ENCODE data around the gene SPG11. TPM values are rescaled to one million over a fixed set of nuclear protein-coding genes. Genes with fewer than 3 reads are reported as not detected.

The SPG11 gene, protein sequence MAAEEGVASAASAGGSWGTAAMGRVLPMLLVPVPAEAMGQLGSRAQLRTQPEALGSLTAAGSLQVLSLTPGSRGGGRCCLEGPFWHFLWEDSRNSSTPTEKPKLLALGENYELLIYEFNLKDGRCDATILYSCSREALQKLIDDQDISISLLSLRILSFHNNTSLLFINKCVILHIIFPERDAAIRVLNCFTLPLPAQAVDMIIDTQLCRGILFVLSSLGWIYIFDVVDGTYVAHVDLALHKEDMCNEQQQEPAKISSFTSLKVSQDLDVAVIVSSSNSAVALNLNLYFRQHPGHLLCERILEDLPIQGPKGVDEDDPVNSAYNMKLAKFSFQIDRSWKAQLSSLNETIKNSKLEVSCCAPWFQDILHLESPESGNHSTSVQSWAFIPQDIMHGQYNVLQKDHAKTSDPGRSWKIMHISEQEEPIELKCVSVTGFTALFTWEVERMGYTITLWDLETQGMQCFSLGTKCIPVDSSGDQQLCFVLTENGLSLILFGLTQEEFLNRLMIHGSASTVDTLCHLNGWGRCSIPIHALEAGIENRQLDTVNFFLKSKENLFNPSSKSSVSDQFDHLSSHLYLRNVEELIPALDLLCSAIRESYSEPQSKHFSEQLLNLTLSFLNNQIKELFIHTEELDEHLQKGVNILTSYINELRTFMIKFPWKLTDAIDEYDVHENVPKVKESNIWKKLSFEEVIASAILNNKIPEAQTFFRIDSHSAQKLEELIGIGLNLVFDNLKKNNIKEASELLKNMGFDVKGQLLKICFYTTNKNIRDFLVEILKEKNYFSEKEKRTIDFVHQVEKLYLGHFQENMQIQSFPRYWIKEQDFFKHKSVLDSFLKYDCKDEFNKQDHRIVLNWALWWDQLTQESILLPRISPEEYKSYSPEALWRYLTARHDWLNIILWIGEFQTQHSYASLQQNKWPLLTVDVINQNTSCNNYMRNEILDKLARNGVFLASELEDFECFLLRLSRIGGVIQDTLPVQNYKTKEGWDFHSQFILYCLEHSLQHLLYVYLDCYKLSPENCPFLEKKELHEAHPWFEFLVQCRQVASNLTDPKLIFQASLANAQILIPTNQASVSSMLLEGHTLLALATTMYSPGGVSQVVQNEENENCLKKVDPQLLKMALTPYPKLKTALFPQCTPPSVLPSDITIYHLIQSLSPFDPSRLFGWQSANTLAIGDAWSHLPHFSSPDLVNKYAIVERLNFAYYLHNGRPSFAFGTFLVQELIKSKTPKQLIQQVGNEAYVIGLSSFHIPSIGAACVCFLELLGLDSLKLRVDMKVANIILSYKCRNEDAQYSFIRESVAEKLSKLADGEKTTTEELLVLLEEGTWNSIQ (N-terminal part only)
- 132 and 161 TPM in 2 replicates for total RNA-seq

DNA sequence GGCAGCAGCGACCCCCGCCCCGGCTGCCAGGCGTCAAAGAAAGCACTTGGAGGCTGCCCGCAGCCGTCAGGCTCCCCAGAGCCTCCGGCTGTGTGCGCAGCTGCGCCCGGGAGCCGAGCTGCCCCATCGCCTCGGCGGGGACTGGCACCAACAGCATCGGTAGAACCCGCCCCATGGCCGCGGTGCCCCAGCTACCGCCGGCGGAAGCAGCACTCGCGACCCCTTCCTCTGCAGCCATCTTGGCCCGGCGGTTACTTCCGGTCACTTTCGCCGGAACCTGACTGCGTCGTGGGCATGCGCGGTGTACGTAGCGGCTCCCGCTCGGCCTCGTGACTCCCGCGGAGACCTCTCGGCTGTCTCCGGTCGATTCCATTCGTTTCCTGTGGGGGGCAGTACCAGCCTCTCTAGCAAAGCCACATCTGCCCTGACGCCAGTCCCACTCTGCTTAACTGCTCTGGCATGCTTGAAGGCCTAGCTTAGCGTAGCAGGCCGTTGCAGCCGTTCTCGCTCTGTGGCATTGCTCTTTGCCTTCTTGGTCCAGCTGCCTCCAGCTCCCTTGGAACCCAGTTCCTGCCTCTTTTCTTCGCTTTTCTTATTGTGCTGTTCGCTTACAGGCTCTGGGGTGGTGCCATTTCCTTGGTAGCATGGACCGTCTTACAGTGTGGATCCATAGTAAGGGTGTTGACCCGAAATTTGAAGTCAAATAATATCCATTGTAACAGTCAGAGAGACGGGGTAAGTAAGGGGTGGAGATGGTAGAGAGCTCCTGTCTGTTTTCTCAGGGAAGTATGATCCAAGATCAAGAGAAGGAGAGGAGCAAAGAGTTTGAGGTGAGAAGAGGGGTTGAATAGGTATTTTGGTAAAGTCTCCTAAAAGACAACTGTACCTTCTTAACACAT lies at the start of gene SPG11:
Gene SPG11, minus strand, starts transcription at position 253 of the 899 bp plus-strand sequence. Its CDS starts 15 bp downstream, at position 238.
- H3K4me3 Mint-ChIP-seq = peak within 1 kb of the TSS; percentile 98
- ATAC-seq (ENCODE audit: low read depth) (peak; percentile 83), DNase-seq (peak; percentile 88)
- H3K36me3 Mint-ChIP-seq (ENCODE audit: low read depth) = peaks cover 20% of the 10 kb centered on the region
- TF ChIP-seq, protein P1, sequence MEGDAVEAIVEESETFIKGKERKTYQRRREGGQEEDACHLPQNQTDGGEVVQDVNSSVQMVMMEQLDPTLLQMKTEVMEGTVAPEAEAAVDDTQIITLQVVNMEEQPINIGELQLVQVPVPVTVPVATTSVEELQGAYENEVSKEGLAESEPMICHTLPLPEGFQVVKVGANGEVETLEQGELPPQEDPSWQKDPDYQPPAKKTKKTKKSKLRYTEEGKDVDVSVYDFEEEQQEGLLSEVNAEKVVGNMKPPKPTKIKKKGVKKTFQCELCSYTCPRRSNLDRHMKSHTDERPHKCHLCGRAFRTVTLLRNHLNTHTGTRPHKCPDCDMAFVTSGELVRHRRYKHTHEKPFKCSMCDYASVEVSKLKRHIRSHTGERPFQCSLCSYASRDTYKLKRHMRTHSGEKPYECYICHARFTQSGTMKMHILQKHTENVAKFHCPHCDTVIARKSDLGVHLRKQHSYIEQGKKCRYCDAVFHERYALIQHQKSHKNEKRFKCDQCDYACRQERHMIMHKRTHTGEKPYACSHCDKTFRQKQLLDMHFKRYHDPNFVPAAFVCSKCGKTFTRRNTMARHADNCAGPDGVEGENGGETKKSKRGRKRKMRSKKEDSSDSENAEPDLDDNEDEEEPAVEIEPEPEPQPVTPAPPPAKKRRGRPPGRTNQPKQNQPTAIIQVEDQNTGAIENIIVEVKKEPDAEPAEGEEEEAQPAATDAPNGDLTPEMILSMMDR (IDR thresholded peaks at IDR 0.05) = no peak
- intact Hi-C loops (cut with micrococcal nuclease) = loop anchor here (1.0 to 5.0 kb wide), 10 partner anchors 14 to 374 kb away; no protein-coding TSS in a partner anchor
- POLR2A ChIA-PET = interaction anchor here (0.6 to 10.4 kb wide), 28 partner anchors 7 to 918 kb away, joined by 3 to 1048 read pairs (median 4); partner anchors contain the start of genes B2M, EIF3J, ELL3 and PATL2
- H3K9me3 Mint-ChIP-seq = no peaks in the 10 kb centered on the region
- H3K4me1 Mint-ChIP-seq = peaks cover 58% of the 10 kb centered on the region
- peak within 1 kb of the TSS; percentile 99 for H3K27ac Mint-ChIP-seq
- no peaks in the 10 kb centered on the region for H3K27me3 Mint-ChIP-seq
- CTCF ChIA-PET = interaction anchor here (0.6 to 6.9 kb wide), 20 partner anchors 9 to 385 kb away, joined by 3 to 239 read pairs (median 5); partner anchors contain the start of genes B2M, PATL2 and TRIM69

DNA sequence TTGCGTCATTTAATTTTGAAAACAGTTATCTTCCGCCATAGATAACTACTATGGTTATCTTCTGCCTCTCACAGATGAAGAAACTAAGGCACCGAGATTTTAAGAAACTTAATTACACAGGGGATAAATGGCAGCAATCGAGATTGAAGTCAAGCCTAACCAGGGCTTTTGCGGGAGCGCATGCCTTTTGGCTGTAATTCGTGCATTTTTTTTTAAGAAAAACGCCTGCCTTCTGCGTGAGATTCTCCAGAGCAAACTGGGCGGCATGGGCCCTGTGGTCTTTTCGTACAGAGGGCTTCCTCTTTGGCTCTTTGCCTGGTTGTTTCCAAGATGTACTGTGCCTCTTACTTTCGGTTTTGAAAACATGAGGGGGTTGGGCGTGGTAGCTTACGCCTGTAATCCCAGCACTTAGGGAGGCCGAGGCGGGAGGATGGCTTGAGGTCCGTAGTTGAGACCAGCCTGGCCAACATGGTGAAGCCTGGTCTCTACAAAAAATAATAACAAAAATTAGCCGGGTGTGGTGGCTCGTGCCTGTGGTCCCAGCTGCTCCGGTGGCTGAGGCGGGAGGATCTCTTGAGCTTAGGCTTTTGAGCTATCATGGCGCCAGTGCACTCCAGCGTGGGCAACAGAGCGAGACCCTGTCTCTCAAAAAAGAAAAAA lies 49.0 kb upstream of the SPG11 start:
- intact Hi-C loops (cut with micrococcal nuclease) = loop anchor here (5.0 kb wide), 1 partner anchor 325 kb away; no protein-coding TSS in a partner anchor
- H3K36me3 Mint-ChIP-seq (ENCODE audit: low read depth) = peaks cover 78% of the 10 kb centered on the region
- no peak for DNase-seq
- no peaks in the 10 kb centered on the region for H3K27me3 Mint-ChIP-seq
- ChIA-PET CTCF (interaction anchor here (1.6 to 16.4 kb wide), 4 partner anchors 10 to 47 kb away, joined by 3 to 239 read pairs (median 130); partner anchors contain the start of genes SPG11 and TRIM69), POLR2A (interaction anchor here (0.6 to 24.4 kb wide), 15 partner anchors 16 to 175 kb away, joined by 3 to 2387 read pairs (median 19); partner anchors contain the start of genes EIF3J, SPG11 and TRIM69)
- H3K9me3 Mint-ChIP-seq = no peaks in the 10 kb centered on the region
- peak overlapping the region; percentile 99 for H3K4me3 Mint-ChIP-seq
- H3K4me1 Mint-ChIP-seq = peaks cover 62% of the 10 kb centered on the region
- peak overlapping the region; percentile 100 for H3K27ac Mint-ChIP-seq
- peak; percentile 21 for ATAC-seq (ENCODE audit: low read depth)
- TF ChIP-seq, protein P1 (IDR thresholded peaks at IDR 0.05) = no peak

DNA sequence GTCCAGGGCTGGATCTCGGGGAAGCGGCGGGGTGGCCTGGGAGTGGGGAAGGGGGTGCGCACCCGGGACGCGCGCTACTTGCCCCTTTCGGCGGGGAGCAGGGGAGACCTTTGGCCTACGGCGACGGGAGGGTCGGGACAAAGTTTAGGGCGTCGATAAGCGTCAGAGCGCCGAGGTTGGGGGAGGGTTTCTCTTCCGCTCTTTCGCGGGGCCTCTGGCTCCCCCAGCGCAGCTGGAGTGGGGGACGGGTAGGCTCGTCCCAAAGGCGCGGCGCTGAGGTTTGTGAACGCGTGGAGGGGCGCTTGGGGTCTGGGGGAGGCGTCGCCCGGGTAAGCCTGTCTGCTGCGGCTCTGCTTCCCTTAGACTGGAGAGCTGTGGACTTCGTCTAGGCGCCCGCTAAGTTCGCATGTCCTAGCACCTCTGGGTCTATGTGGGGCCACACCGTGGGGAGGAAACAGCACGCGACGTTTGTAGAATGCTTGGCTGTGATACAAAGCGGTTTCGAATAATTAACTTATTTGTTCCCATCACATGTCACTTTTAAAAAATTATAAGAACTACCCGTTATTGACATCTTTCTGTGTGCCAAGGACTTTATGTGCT lies 48.4 kb upstream of the SPG11 start:
- peak overlapping the region; percentile 99 for H3K4me3 Mint-ChIP-seq

More for the DNA sequence above, 48.4 kb upstream of the SPG11 start:
- H3K4me1 Mint-ChIP-seq = peaks cover 56% of the 10 kb centered on the region
- H3K27me3 Mint-ChIP-seq = no peaks in the 10 kb centered on the region
- H3K27ac Mint-ChIP-seq = peak overlapping the region; percentile 100
- intact Hi-C loops (cut with micrococcal nuclease) = loop anchor here (1.0 to 5.0 kb wide), 5 partner anchors 16 to 325 kb away; partner anchors contain the start of genes CTDSPL2 and EIF3J
- peaks cover 71% of the 10 kb centered on the region for H3K36me3 Mint-ChIP-seq (ENCODE audit: low read depth)
- TF ChIP-seq, protein P1 (IDR thresholded peaks at IDR 0.05) = no peak
- H3K9me3 Mint-ChIP-seq = no peaks in the 10 kb centered on the region
- DNase-seq (no peak), ATAC-seq (ENCODE audit: low read depth) (peak; percentile 26)
- ChIA-PET POLR2A (interaction anchor here (0.6 to 24.4 kb wide), 30 partner anchors 13 to 936 kb away, joined by 3 to 2387 read pairs (median 7); partner anchors contain the start of genes EIF3J, ELL3, GOLM2 and SPG11), CTCF (interaction anchor here (1.3 to 16.4 kb wide), 10 partner anchors 8 to 47 kb away, joined by 3 to 239 read pairs (median 8); partner anchors contain the start of genes SPG11 and TRIM69)
